Astrocyte (in vitro differentiated cells and primary cell): ENCODE data around the gene CLNK. TPM values are rescaled to one million over a fixed set of nuclear protein-coding genes. Genes with fewer than 3 reads are reported as not detected.

ENCODE experiments used
- DNase-seq: peaks from one replicate; pipeline ENCODE4 v3.0.0-alpha.2; 2010; ENCODE audit warnings: low read depth
- FAIRE-seq: peaks from 2 replicates; lab custom pipeline; 2011; peaks lifted over from hg19 to GRCh38; lab: Jason Lieb, UNC
- H2AFZ ChIP-seq: 2 replicates; pipeline ENCODE4 v1.6.0; 2012; ENCODE audit warnings: low read depth, low read length, inconsistent platforms
- H3K27ac ChIP-seq: 2 replicates; pipeline ENCODE4 v1.5.1; 2011; ENCODE audit warnings: low read depth, low read length, inconsistent platforms
- H3K27me3 ChIP-seq: 2 replicates; pipeline ENCODE4 v1.6.0; 2011; ENCODE audit warnings: low read length, inconsistent platforms; ENCODE audit not compliant: insufficient read depth
- H3K36me3 ChIP-seq: 2 replicates; pipeline ENCODE4 v1.5.1; 2011; ENCODE audit warnings: low read length, inconsistent platforms; ENCODE audit not compliant: insufficient read depth
- H3K4me1 ChIP-seq: 2 replicates; pipeline ENCODE4 v1.5.1; 2011; ENCODE audit warnings: low read length, inconsistent platforms; ENCODE audit not compliant: insufficient read depth
- H3K4me2 ChIP-seq: 2 replicates; pipeline ENCODE4 v1.6.0; 2012; ENCODE audit warnings: low read length, inconsistent platforms
- H3K4me3 ChIP-seq: 2 replicates; pipeline ENCODE4 v1.5.1; 2011; ENCODE audit warnings: low read depth, mild to moderate bottlenecking, low read length, inconsistent platforms; ENCODE audit not compliant: insufficient read depth
- H3K79me2 ChIP-seq: 2 replicates; pipeline ENCODE4 v1.6.0; 2012; ENCODE audit warnings: mild to moderate bottlenecking, low read length, inconsistent platforms; ENCODE audit not compliant: insufficient read depth
- H3K9ac ChIP-seq: 2 replicates; pipeline ENCODE4 v1.6.0; 2012; ENCODE audit warnings: mild to moderate bottlenecking, low read length, inconsistent platforms
- H3K9me3 ChIP-seq: 2 replicates; pipeline ENCODE4 v1.5.1; 2012; ENCODE audit warnings: low read depth, mild to moderate bottlenecking, low read length, inconsistent platforms; ENCODE audit not compliant: insufficient read depth
- H4K20me1 ChIP-seq: 2 replicates; pipeline ENCODE4 v1.6.0; 2012; ENCODE audit warnings: low read length, inconsistent platforms; ENCODE audit not compliant: insufficient read depth
- H3K27ac Mint-ChIP-seq: one replicate; pipeline ENCODE4 v1.8.0; 2021; ENCODE audit warnings: mild to moderate bottlenecking, mixed read lengths; ENCODE audit not compliant: unreplicated experiment
- H3K27me3 Mint-ChIP-seq: one replicate; pipeline ENCODE4 v1.8.0; 2021; ENCODE audit warnings: low read depth, mixed read lengths; ENCODE audit not compliant: unreplicated experiment
- H3K36me3 Mint-ChIP-seq: one replicate; pipeline ENCODE4 v1.8.0; 2021; ENCODE audit warnings: low read depth, mixed read lengths; ENCODE audit not compliant: unreplicated experiment
- H3K4me1 Mint-ChIP-seq: one replicate; pipeline ENCODE4 v1.8.0; 2021; ENCODE audit warnings: low read depth, mixed read lengths; ENCODE audit not compliant: unreplicated experiment
- H3K4me3 Mint-ChIP-seq: one replicate; pipeline ENCODE4 v1.8.0; 2021; ENCODE audit warnings: mild to moderate bottlenecking, moderate library complexity, mixed read lengths; ENCODE audit not compliant: unreplicated experiment
- H3K9me3 Mint-ChIP-seq: one replicate; pipeline ENCODE4 v1.8.0; 2021; ENCODE audit warnings: mild to moderate bottlenecking, mixed read lengths; ENCODE audit not compliant: unreplicated experiment
- CTCF ChIP-seq: IDR thresholded peaks from 2 replicates; pipeline ENCODE4 v1.5.1; 2011; ENCODE audit warnings: low read depth, mild to moderate bottlenecking, inconsistent platforms, low read length, moderate library complexity; ENCODE audit not compliant: insufficient read depth
- EZH2 ChIP-seq: IDR thresholded peaks from 2 replicates; pipeline ENCODE4 v1.6.1; 2012; ENCODE audit warnings: mild to moderate bottlenecking, low read length, inconsistent platforms; ENCODE audit not compliant: insufficient read depth
- total RNA-seq: library from RNA; stranded (reverse); gene quantifications from 2 replicates; pipeline ENCODE4 v1.2.1, GENCODE V29; 2021

Gene CLNK
- total RNA-seq, 1 donor from 2014 or later, result not detected

- Histone ChIP-seq H3K4me3 (no peak overlapping the region), H3K9ac (no peak overlapping the region), H3K79me2 (no peaks in the 10 kb centered on the region), H3K4me2 (no peak overlapping the region), H3K9me3 (no peaks in the 10 kb centered on the region), H3K4me1 (peaks cover 23% of the 10 kb centered on the region), H3K27ac (no peak overlapping the region), H3K27me3 (no peaks in the 10 kb centered on the region), H2AFZ (peak overlapping the region; percentile 1), H4K20me1 (no peaks in the 10 kb centered on the region), H3K36me3 (no peaks in the 10 kb centered on the region)
- Mint-ChIP-seq H3K4me1 (no peaks in the 10 kb centered on the region), H3K9me3 (no peaks in the 10 kb centered on the region), H3K36me3 (no peaks in the 10 kb centered on the region), H3K27me3 (peaks cover 2% of the 10 kb centered on the region), H3K27ac (no peak overlapping the region), H3K4me3 (no peak overlapping the region)
- FAIRE-seq (no peak), DNase-seq (no peak)
- TF ChIP-seq EZH2 (no peak), CTCF (no peak)
These were observed 19.9 kb upstream of the CLNK start for GRCh38 chr4:10704430-10704810.

GRCh38 chr4:10703766-10704429, 19.3 kb upstream of the CLNK start:
- no peaks in the 10 kb centered on the region for H4K20me1 ChIP-seq
- Mint-ChIP-seq H3K4me3 (no peak overlapping the region), H3K36me3 (no peaks in the 10 kb centered on the region), H3K9me3 (no peaks in the 10 kb centered on the region), H3K27ac (no peak overlapping the region), H3K4me1 (no peaks in the 10 kb centered on the region), H3K27me3 (peaks cover 2% of the 10 kb centered on the region)
- H3K27me3 ChIP-seq, result no peaks in the 10 kb centered on the region
- H3K36me3 ChIP-seq, result no peaks in the 10 kb centered on the region
- no peak overlapping the region for H3K9ac ChIP-seq
- no peak for TF ChIP-seq EZH2
- no peak for TF ChIP-seq CTCF
- DNase-seq, result peak; percentile 59
- H3K79me2 ChIP-seq, result no peaks in the 10 kb centered on the region
- no peak overlapping the region for H2AFZ ChIP-seq
- H3K4me2 ChIP-seq, result peak overlapping the region; percentile 49
- no peak overlapping the region for H3K4me3 ChIP-seq
- no peak overlapping the region for H3K27ac ChIP-seq
- FAIRE-seq, result no peak
- no peaks in the 10 kb centered on the region for H3K9me3 ChIP-seq
- peaks cover 23% of the 10 kb centered on the region for H3K4me1 ChIP-seq

- Mint-ChIP-seq H3K4me1 (no peaks in the 10 kb centered on the region), H3K27me3 (no peaks in the 10 kb centered on the region), H3K9me3 (no peaks in the 10 kb centered on the region), H3K36me3 (no peaks in the 10 kb centered on the region), H3K27ac (no peak overlapping the region), H3K4me3 (no peak overlapping the region)
- TF ChIP-seq EZH2, result no peak
- TF ChIP-seq CTCF, result no peak
- H2AFZ ChIP-seq, result no peak overlapping the region
- no peaks in the 10 kb centered on the region for H3K9me3 ChIP-seq
- H3K79me2 ChIP-seq, result no peaks in the 10 kb centered on the region
- peak overlapping the region; percentile 49 for H3K4me2 ChIP-seq
- H3K9ac ChIP-seq, result no peak overlapping the region
- H3K4me1 ChIP-seq, result peaks cover 23% of the 10 kb centered on the region
- H3K36me3 ChIP-seq, result no peaks in the 10 kb centered on the region
- FAIRE-seq (no peak), DNase-seq (peak; percentile 41)
- peak overlapping the region; percentile 28 for H3K27ac ChIP-seq
- no peak overlapping the region for H3K4me3 ChIP-seq
- H4K20me1 ChIP-seq, result no peaks in the 10 kb centered on the region
- H3K27me3 ChIP-seq, result no peaks in the 10 kb centered on the region
These were observed 18.6 kb upstream of the CLNK start for GRCh38 chr4:10703156-10703555.
